GM19238 (cell line): ENCODE results near the gene FXYD1.
"Not testable (repeated sequence)": the region's sequence is repeated elsewhere in the genome, so short reads cannot be mapped to it uniquely, and the experiment has no call there.

Source experiments
- DNase-seq: peaks from one replicate; pipeline ENCODE4 v3.0.0; 2011; ENCODE audit warnings: low spot score; ENCODE audit not compliant: insufficient read length

The FXYD1 gene

GRCh38 chr19:35141837-35142605, 3.4 kb downstream of the FXYD1 start:
- no peak for DNase-seq

DNA sequence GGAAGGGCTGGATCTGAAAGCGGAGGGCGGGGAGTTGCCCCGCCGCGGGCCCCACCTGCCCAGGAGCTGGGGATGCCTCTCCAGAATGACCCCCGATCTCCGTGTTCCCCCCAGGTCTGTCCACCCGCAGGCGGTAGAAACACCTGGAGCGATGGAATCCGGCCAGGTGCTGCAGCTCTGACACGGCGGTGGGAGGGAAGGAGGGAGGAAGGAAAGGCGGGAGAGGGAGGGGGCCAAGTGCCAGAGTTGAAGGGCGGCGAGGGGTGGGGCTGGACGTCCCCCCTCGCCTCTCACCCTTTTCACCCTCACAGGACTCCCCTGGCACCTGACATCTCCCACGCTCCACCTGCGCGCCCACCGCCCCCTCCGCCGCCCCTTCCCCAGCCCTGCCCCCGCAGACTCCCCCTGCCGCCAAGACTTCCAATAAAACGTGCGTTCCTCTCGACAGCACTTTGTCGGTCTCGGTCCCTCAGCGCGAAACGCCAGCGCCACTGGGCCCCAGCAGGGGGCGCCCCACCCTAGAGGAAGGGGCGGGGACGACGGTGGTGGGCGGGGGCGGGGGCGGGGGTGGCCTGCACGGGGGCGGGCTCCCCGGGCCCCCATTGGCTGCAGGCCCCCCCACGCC, 4.1 kb downstream of the FXYD1 start:
- peak; percentile 64 for DNase-seq

GRCh38 chr19:35143231-35143715, 4.6 kb downstream of the FXYD1 start, which contains the start of gene FXYD7:
Gene FXYD7 (plus strand): TSS chr19:35143255. CDS start chr19:35143334, 79 bp downstream.
- no peak for DNase-seq

DNA sequence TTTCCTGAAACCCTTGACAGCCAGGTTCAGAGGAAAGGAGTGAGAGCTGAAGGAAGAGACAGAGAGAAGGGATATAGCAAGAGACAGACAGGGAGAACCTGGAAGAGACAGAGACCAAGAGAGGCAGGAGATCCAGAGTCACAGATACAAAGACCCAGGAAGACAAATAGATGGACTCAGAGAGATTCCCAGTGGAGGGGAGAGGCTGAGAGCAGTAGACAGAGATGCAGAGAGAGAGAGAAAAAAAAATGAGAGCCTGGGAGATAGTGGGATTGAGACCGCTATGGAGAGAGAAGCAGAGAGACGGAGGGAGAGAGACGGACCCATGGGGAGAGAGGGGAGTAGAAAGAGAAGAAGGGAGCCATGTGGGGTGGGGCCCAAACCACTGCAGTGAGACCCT, 5.2 kb downstream of the FXYD1 start:
- no peak for DNase-seq

- DNase-seq = no peak
Measured at GRCh38 chr19:35144259-35144599, 5.6 kb downstream of the FXYD1 start.

DNA sequence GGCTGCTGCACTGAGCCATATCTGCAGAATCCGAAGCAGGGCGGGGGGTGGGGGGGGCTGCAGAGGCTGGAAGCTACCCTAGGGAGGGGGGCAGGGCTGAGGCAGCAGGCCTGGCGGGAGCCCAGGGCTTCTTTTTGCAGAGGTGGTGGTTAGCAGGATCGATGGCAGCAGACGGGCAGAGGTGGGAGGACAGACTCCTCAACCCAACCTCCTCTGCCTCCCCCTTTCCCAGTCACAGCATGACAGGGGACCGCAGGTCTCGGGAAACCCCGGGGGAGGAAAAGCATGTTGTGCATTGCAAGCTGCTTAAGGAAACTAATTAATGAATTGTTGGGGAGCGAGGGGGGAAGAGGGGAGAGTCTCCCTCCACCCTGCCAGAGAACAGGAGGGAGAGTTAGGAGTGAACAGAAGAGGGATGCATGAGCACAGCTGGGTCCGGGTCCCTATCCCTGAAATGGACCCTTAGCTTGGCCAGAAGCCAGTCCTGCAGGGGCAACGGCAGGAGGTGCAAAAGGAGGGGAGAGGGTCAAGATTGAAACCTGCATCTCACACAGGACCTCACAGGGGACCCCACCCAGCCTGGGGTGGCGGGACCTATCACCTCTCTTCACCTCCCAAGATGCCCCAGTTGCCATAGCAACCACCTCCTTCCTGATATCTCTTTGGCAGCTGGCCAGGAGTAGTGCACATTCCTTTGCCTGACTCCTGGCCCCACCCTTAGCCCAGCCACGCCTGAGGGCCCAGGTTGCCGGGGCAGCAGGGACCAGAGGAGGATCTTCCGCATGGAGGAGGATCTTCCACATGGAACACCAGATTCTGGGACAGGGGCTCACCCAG, 6.2 kb downstream of the FXYD1 start:
- DNase-seq = no peak

DNA sequence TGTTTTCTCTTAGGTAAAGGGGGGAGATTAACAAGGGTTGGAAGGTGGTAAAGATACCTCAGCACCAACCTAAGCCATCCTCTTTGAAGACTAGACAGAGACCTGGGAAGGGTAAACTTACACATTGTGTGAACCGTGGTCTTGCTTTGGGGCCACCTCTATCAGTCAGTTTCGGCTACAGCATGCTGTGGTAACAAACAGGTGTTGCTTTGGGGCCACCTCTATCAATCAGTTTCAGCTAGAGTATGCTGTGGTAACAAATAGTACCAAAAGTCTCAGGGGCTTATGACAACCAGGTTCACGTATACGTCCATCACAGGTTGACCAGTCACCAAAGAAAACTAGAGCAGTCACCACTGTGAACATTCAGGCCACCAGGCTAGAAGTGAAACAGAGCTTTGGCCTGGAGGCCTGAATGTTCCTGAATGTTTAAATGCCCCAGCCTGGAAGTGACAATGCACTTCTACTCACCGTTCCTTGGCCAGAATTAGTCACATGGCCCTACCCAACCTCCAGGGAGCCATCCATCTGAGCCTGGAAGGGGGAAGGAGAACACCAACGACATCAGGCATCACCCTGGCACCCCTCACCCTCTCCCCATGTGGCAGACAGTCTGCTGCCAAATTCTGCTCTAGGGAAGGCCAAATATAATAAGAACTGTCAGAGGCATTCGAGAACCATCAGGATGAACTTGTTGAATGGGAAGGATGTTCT, 8.3 kb downstream of the FXYD1 start:
- no peak for DNase-seq

DNA sequence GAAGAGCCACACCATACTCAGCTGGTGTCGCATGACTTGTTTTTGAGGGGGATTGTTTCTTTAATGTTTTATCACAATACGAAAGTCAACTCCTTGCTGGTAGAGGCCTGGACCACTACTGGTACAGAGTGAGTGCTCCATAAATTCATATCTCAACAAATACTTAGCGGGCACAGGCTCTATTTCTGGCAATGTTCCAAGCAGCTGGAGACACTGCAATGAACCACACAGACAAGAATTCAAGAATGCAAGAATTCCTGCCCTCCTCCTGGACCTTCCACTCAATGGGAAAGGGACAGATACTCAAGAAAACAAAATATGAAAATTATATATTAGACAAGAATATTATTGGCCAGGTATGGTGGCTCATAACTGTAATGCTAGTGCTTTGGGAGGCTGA, 10.8 kb downstream of the FXYD1 start:
- DNase-seq = no peak

DNA sequence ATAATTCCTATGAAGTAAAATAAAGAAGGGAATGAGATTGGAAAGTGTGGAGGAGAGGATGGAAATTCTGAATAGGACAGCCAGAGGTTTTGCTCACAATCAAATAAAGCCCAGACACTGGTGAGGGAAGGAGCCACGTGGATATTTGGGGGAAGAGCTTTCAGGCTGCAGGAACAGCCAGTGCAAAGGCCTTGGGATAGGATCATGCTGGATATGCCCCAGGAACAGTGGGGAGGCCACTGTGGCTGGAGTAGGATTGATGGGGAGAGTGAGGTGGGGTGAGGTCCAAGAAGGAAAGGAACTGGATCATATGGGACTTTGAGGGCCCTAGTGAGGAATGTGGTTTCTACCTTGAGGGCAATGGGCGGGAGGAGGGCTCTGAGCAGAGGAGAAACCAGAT, 11.8 kb downstream of the FXYD1 start:
- no peak for DNase-seq

- DNase-seq = no peak
Measured at GRCh38 chr19:35151273-35152065, 12.8 kb downstream of the FXYD1 start.

- DNase-seq = not testable (repeated sequence)
Measured at GRCh38 chr19:35153129-35153522, 14.5 kb downstream of the FXYD1 start.

DNA sequence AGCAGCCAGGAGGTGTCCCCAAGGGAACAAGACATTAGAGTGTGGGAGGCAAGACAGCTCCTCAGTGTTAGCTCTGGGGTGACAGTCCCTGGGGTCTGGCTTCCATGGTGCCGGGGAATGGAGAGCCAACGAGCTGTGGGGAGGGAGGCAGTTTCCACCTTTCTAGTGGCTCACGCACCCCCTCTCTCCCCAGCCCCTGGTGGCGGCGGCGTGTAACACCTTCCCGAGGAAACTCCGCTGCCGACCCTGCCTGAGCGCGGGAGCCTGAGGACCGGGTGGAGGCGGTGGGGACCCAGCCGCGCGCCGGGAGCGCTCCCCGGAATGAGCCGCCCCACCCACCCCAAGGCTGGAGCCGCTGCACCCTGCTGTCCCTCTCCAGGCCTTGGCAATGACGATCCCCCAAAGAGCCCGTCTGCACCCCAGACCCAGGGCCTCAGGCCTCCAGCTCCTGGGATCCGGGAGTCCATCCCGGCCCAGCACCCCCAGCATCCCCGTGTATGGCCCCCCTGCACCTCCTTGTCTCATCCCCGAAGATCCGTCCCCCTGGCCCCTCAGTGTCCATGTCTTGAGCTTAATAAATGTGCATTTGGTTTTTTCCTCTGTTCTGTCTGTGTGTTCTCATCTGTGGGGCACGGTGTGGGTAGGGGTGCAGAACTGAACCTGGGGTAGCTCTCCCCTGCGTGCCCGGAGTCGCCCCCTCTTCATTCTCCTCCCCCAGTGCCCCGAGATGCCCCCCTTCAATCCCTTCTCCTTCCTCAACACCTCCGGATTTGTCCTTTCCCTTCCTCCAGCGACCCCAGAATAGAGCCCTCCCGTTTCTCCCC, 15.3 kb downstream of the FXYD1 start:
- peak; percentile 70 for DNase-seq

DNA sequence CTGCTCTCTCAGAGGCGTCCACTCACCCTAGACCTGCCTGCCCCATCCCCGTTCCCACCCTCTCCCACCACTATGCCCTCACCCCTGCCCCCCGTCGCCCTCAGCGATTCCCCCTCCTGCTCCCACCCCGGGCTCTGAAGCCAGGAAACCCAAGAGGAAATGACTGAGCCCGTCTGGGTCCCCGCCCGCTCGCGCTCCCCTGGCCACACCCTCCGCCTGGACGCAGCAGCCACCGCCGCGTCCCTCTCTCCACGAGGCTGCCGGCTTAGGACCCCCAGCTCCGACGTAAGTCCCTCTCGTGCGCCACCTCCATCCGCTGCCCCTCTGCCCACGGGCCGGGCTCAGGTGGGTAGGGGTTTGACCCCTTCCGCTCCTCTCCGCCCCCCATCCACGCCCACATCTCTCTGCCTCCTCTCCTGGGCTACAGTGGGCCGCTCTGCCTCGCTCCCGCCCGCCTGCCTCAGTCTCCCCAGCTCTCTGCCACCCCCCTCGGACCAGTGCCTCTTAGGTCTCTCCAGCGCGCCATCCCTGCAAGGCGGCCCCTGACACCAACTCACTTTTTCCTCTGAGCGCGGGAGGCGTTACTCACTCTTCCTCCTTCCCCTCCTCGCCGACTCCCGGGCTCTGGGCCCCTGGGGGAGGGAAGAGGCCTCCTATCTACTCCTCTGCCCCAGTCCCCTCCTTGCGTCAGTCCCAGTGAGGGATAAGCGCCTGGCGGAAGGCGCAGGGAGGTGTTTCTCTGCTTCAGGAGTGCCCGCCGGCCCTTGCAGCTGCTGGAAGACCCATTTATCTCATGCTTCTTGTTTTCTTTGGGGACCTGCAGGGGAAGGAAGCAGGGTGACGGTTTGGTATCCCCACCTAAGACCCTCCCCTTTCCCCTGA, 16.1 kb downstream of the FXYD1 start, which contains the start of gene FXYD5:
TSS of gene FXYD5 (plus strand) at position 211 of the 882 bp plus-strand sequence. CDS start 816 bp downstream, outside the sequence.
- DNase-seq = peak; percentile 71

DNA sequence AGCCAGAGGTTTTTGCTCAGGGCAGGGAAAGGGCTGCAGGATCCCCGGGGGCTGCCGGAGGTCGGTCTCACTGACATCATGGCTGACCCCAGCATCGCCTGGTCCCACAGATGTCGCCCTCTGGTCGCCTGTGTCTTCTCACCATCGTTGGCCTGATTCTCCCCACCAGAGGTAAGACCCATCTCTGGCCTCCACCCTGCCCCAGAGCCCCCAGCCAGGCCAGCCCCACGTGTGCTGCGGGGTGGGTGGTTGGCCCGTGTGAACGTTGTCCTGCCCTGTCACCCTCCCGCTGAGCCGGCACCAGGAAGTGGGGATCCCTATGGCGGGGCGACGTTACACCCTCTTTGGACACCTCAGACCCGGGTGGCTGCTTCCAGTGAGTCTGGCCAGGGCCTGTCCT, 16.8 kb downstream of the FXYD1 start:
- peak; percentile 47 for DNase-seq

DNA sequence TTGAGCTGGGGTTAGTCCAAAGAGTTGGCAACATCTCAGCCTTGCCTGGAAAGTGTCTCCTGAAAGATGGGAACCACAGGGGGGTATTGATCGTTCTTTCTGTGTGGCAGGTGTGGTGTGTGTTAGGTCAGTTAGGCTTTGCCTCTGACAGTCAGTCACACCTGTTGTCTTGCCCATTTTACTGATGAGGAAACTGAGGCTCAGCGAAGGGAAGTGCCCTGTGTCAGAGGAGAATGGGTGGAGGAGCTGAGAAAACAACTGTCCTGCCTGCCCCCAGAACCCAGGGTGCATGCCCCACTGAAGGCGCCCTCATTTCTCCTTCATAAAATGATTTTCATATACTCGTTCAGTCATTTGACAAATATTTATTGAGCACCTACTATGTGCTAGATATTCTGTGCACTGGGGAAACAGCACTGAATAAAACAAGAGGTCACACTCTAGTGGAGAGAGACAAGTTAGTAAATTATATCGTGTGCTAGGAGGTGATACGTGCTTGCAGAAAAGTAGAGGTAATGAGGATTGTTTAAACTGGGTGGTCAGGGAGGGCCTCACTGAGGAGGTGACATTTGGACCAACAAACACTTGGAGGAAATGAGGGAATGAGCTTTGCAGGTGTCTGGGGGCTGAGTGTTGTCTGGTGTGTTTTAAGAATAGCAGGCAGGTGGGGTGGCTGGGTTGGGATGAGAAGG, 17.5 kb downstream of the FXYD1 start:
- DNase-seq = no peak

DNA sequence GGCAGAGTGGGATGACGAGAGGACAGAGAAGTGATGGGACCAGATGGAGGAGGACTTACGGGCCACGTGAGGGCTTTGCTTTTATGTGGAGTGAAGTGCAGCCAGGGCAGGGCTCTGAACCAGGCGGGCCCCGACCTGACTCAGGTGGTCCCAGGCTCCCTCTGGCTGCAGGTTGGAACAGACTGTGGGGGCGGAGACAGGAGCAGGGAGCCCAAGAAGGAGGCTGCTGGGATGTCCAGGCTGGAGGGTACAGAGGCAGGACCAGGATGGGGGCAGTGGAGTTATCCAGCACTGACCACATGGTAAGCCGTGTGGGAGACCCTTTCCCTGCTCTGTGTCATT, 18.0 kb downstream of the FXYD1 start:
- no peak for DNase-seq

GRCh38 chr19:35157431-35157830, 18.8 kb downstream of the FXYD1 start:
- no peak for DNase-seq

GRCh38 chr19:35159606-35160005, 21.0 kb downstream of the FXYD1 start:
- DNase-seq = no peak
